Kidney epithelial cell (primary cell): Measurements from ENCODE around the gene NPTX2. TPM values are rescaled to one million over a fixed set of nuclear protein-coding genes. Genes with fewer than 3 reads are reported as not detected.

ENCODE experiments used
- DNase-seq: peaks from one replicate; pipeline ENCODE4 v3.0.0-alpha.2; 2010; ENCODE audit warnings: low read depth
- H3K27me3 ChIP-seq: 2 replicates; pipeline ENCODE4 v1.6.0; 2011; ENCODE audit warnings: low read length; ENCODE audit not compliant: control insufficient read depth, insufficient read depth
- H3K36me3 ChIP-seq: 2 replicates; pipeline ENCODE4 v1.5.1; 2011; ENCODE audit warnings: low read length; ENCODE audit not compliant: control insufficient read depth, insufficient read depth
- H3K4me3 ChIP-seq: 2 replicates; pipeline ENCODE4 v1.5.1; 2011; ENCODE audit warnings: low read depth, mild to moderate bottlenecking, control low read depth, low read length
- total RNA-seq: library from RNA; depleted of rRNA; stranded (reverse); fragments of >200 nt; gene quantifications from 2 replicates; pipeline ENCODE4 v1.2.3, GENCODE V29; 2015
- TF ChIP-seq, protein P1 (sequence below): IDR thresholded peaks from 2 replicates; pipeline ENCODE4 v1.5.1; 2011; ENCODE audit warnings: mild to moderate bottlenecking, moderate library complexity, low read length, control low read depth, inconsistent platforms; ENCODE audit not compliant: insufficient read depth, poor library complexity, severe bottlenecking

NPTX2 gene
- total RNA-seq, 1 donor from 2014 or later, result 0.46 TPM

DNA sequence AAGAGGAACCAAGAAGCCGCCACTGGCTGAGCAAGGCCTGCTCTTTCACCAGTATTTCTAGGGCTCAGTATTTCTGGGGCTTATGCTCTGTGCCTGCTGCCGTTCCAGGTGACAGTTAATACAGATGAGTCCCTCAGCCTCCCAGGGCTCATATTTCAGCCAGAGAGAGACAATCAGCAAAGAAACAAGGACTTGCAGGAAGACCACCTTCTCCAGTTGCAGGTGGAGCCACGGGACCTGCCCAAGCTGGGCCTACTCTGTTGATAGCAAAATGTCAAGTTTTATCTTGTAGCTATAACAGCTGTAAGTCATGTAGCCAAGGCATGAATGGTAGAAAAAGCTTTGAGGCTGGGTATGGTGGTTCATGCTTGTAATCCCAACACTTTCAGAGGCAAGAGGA is 42.7 kb downstream of the NPTX2 start:
- no peak overlapping the region for H3K4me3 ChIP-seq
- DNase-seq, result no peak
- TF ChIP-seq, protein P1, sequence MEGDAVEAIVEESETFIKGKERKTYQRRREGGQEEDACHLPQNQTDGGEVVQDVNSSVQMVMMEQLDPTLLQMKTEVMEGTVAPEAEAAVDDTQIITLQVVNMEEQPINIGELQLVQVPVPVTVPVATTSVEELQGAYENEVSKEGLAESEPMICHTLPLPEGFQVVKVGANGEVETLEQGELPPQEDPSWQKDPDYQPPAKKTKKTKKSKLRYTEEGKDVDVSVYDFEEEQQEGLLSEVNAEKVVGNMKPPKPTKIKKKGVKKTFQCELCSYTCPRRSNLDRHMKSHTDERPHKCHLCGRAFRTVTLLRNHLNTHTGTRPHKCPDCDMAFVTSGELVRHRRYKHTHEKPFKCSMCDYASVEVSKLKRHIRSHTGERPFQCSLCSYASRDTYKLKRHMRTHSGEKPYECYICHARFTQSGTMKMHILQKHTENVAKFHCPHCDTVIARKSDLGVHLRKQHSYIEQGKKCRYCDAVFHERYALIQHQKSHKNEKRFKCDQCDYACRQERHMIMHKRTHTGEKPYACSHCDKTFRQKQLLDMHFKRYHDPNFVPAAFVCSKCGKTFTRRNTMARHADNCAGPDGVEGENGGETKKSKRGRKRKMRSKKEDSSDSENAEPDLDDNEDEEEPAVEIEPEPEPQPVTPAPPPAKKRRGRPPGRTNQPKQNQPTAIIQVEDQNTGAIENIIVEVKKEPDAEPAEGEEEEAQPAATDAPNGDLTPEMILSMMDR, result no peak

DNA sequence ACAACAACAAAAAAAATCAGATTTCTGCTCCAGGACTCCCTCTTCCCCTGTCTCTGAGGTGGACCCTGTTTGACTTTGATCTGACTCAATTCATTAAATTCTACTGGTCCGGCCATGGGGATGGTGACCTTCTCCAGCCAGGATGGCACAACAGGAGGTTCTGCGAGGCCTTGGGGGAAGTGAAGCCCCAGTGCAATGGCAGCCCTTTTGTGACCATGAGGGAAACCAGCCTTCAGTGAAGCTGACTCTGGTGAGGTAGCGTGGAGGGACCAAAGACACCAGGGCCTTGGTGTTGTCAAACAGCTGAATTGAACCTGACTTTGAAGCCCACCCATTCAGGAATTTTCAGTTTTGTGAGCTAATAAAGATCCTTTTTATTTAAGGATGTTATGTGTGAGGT is 44.5 kb downstream of the NPTX2 start:
- no peak for DNase-seq
- no peak overlapping the region for H3K4me3 ChIP-seq
- TF ChIP-seq, protein P1, result no peak
- no peaks in the 10 kb centered on the region for H3K27me3 ChIP-seq
- no peaks in the 10 kb centered on the region for H3K36me3 ChIP-seq

More for the DNA sequence above, 42.7 kb downstream of the NPTX2 start:
- Histone ChIP-seq H3K27me3 (no peaks in the 10 kb centered on the region), H3K36me3 (no peaks in the 10 kb centered on the region)

DNA sequence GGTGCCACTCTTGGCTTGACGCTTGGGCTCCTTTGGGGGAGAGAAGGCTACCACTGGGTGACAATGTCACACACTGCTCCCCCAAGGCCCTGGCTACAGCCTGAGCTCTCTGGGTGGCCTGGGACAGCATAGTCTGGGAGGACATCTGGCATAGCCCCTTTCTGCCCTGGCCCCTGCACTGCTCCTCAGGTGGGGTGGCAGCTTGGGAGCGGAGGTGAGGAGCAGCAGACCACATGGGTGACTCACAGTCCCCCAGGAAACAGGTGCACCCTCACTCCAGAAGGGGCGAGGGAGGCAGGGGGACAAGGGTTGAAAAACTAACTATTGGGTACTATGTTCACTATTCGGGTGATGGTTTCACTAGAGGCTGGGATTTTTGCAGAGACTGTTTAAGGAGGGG is 45.2 kb downstream of the NPTX2 start:
- DNase-seq, result no peak
- TF ChIP-seq, protein P1, result no peak
- no peaks in the 10 kb centered on the region for H3K27me3 ChIP-seq
- no peaks in the 10 kb centered on the region for H3K36me3 ChIP-seq
- H3K4me3 ChIP-seq, result no peak overlapping the region

DNA sequence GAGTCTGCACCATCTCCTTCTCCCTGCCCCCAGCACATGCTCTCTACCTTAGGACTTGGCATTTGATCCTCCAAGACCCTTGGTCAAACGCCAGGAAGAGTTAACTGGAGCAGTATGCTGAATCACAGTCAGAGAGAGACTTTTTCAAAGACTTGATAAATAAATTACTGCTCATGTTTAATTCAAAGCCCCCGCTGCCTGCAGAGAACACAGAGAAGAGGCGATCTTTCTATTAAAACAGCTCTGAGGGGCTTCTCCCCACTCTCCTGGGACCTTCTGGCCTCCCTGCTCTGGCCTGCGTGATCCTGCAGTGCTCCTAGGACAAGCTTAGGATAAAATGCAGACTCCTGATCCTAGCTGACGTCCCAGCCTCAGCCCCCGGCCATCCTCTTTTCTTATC is 47.8 kb downstream of the NPTX2 start:
- Histone ChIP-seq H3K4me3 (no peak overlapping the region), H3K27me3 (no peaks in the 10 kb centered on the region), H3K36me3 (no peaks in the 10 kb centered on the region)
- DNase-seq, result no peak
- TF ChIP-seq, protein P1, result no peak

DNA sequence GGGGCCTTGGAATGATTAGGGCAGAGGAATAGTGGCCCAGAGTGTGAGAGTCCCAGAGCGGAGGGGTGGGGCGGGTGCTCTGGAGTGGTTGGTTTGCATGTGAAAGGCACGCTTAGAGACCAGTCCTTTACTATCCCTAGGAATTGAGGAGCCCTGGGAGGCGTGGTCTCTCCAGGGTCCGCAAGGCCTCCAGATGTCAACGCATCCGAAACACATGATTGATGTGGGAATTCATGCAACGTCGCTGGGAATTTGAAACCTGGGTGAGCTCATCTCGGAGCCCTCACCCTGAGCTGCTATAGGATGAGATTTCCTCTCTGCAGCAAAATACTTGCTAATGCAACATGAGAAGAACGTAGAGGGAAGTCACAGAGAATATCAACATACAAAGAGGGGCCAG is 51.2 kb downstream of the NPTX2 start:
- no peaks in the 10 kb centered on the region for H3K36me3 ChIP-seq
- no peak overlapping the region for H3K4me3 ChIP-seq
- no peaks in the 10 kb centered on the region for H3K27me3 ChIP-seq
- TF ChIP-seq, protein P1, result no peak
- DNase-seq, result no peak

DNA sequence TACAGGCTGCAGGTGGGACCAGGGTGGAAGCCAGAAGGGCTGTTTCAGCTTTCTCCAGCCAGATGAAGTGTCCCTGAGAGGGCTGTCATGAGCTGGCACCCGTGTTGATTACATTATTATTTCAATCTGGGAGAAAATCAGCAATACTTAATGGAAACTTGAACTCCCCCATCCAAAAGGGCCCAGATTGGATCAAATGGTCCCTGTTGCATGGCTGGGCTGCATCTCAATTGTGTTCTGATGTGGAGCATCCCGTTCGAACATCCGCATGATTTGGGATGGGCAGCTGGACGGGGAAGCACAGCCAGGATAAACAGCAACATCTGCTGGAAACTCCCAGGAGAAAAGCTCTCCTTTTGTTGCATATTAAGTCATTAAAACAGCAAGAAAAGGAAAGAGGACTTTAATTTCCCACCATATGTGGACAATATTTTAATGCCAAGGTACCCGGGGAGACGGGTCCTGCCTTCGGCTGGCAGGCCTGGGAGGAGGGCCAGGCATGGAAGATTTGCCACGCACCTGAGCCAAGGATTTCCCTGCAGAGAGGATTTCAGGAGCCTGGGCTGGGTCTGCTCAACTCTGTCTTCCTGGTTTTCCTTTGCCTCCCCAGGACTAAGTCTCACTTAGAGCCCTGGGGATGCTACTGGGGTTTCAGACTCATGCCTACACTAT is 52.4 kb downstream of the NPTX2 start:
- no peak overlapping the region for H3K4me3 ChIP-seq
- H3K36me3 ChIP-seq, result no peaks in the 10 kb centered on the region
- H3K27me3 ChIP-seq, result no peaks in the 10 kb centered on the region
- TF ChIP-seq, protein P1, result no peak
- no peak for DNase-seq
